HepG2 (cell line): Measurements from ENCODE around the gene APOL4. TPM values are rescaled to one million over a fixed set of nuclear protein-coding genes. Genes with fewer than 3 reads are reported as not detected.
A peak's percentile ranks its signal among the peaks of the same experiment; 100 is the strongest.
"Not testable (repeated sequence)": the region's sequence is repeated elsewhere in the genome, so short reads cannot be mapped to it uniquely, and the experiment has no call there.

Experiments
- ATAC-seq: fragments of 200-7000 bp; cut with Tn5 transposase; 3 replicates; pipeline ENCODE4 v1.9.1; 2020; ENCODE audit warnings: mild to moderate bottlenecking, moderate library complexity
- BruUV-seq: library from RNA; stranded (reverse); fragments of 400-500 nt; replicated peaks from 2 replicates; lab custom pipeline; 2021; lab: Mats Ljungman, UMichigan
- CTCF ChIA-PET: fragments of 300-600 bp; formaldehyde crosslinking; extraction: SDS; loops from one replicate; lab custom pipeline; 2021; ENCODE audit warnings: low total read pairs, inconsistent platforms, low intra/inter-chr PET ratio; lab: Yijun Ruan, JAX
- POLR2A ChIA-PET: fragments of 350-600 bp; sonication (Branson Sonifier 250); formaldehyde crosslinking; loops from one replicate; lab custom pipeline; 2020; ENCODE audit warnings: antibody characterized with exemption, inconsistent platforms; lab: Yijun Ruan, JAX
- DNase-seq: peaks from one replicate; pipeline ENCODE4 v3.0.0-alpha.2; 2015; ENCODE audit warnings: low spot score
- FAIRE-seq: peaks from 3 replicates; lab custom pipeline; 2011; peaks lifted over from hg19 to GRCh38; lab: Jason Lieb, UNC
- H2AFZ ChIP-seq: one replicate; pipeline ENCODE4 v1.6.1; 2011; ENCODE audit warnings: low read length, inconsistent platforms
- H3K27ac ChIP-seq: fragments of 300-600 bp; 3 replicates; pipeline ENCODE4 v1.8.0; 2011; ENCODE audit warnings: mixed run types, mild to moderate bottlenecking, mixed read lengths, low read length, inconsistent platforms; ENCODE audit not compliant: insufficient read depth; ENCODE audit errors: extremely low read length
- H3K27me3 ChIP-seq, 2 experiments: fragments of 200-600 bp in 1 of 2; 2 replicates in 1 of 2; 3 replicates in 1 of 2; pipeline versions ENCODE4 v1.6.0 to v1.8.0; 2011; ENCODE audit warnings: low read length in 2 of 2, mild to moderate bottlenecking in 2 of 2, moderate library complexity in 2 of 2, inconsistent platforms in 1 of 2; ENCODE audit not compliant: insufficient read depth in 2 of 2, control insufficient read depth in 1 of 2
- H3K36me3 ChIP-seq, 2 experiments: fragments of 200-600 bp in 1 of 2; replicated peaks in 1 of 2; 2 replicates in 1 of 2; 3 replicates in 1 of 2; pipeline versions ENCODE4 v1.5.1 to v1.8.0; 2011; ENCODE audit warnings: low read length in 2 of 2, inconsistent platforms in 1 of 2; ENCODE audit not compliant: insufficient read depth in 2 of 2, control insufficient read depth in 1 of 2
- H3K4me1 ChIP-seq: 2 replicates; pipeline ENCODE4 v1.5.1; 2012; ENCODE audit warnings: low read length, inconsistent platforms; ENCODE audit not compliant: insufficient read depth
- H3K4me2 ChIP-seq: 2 replicates; pipeline ENCODE4 v1.6.0; 2011; ENCODE audit warnings: low read depth, low read length, inconsistent platforms
- H3K4me3 ChIP-seq, 3 experiments: fragments of 200-600 bp in 1 of 3; sonication (generic), shearing (Covaris generic) in 1 of 3; replicated peaks in 1 of 3; 2 replicates each; pipeline ENCODE4 v1.5.1; 2011 to 2016; ENCODE audit warnings: low read length in 3 of 3, inconsistent platforms in 2 of 3, low read depth in 2 of 3, mild to moderate bottlenecking in 2 of 3, control low read depth in 1 of 3, mixed read lengths in 1 of 3; ENCODE audit not compliant: insufficient read depth in 1 of 3
- H3K79me2 ChIP-seq: one replicate; pipeline ENCODE4 v1.6.1; 2011; ENCODE audit warnings: low read length, inconsistent platforms; ENCODE audit not compliant: insufficient read depth
- H3K9ac ChIP-seq: 2 replicates; pipeline ENCODE4 v1.6.0; 2011; ENCODE audit warnings: mild to moderate bottlenecking, low read depth, low read length, inconsistent platforms; ENCODE audit not compliant: insufficient read depth
- H3K9me3 ChIP-seq: 2 replicates; pipeline ENCODE4 v1.5.1; 2012; ENCODE audit warnings: mild to moderate bottlenecking, low read length
- H4K20me1 ChIP-seq: 2 replicates; pipeline ENCODE4 v1.6.0; 2011; ENCODE audit warnings: inconsistent platforms, mild to moderate bottlenecking, low read length, moderate library complexity; ENCODE audit not compliant: insufficient read depth
- FOXP1 ChIP-seq, 2 experiments: fragments of 450-650 bp in 1 of 2; IDR thresholded peaks; 2 replicates each; pipeline ENCODE4 v1.6.1; 2017 to 2018; ENCODE audit warnings: antibody characterized with exemption in 1 of 2
- HNF4A ChIP-seq: sonication (generic); formaldehyde crosslinking; IDR thresholded peaks from 2 replicates; pipeline ENCODE4 v1.4.0; 2020; ENCODE audit warnings: missing genetic modification reagents
- HNF4G ChIP-seq, 2 experiments: sonication (generic) in 1 of 2; formaldehyde crosslinking in 1 of 2; IDR thresholded peaks; 2 replicates each; pipeline versions ENCODE4 v1.4.0 to v1.6.1; 2011 to 2020; ENCODE audit warnings: borderline replicate concordance in 2 of 2, low read depth in 2 of 2, mild to moderate bottlenecking in 2 of 2, low read length in 1 of 2, missing genetic modification reagents in 1 of 2, moderate library complexity in 1 of 2
- NCOR1 ChIP-seq: fragments of 200-600 bp; sonication (generic); IDR thresholded peaks from 2 replicates; pipeline ENCODE4 v1.7.0; 2017; ENCODE audit warnings: antibody characterized with exemption, low read length, borderline replicate concordance
- SOX5 ChIP-seq: IDR thresholded peaks from 2 replicates; pipeline ENCODE4 v1.6.1; 2016; ENCODE audit warnings: borderline replicate concordance
- SOX6 ChIP-seq, 2 experiments: fragments of 450-650 bp in 1 of 2; sonication (generic) in 1 of 2; formaldehyde crosslinking in 1 of 2; IDR thresholded peaks; 2 replicates each; pipeline versions ENCODE4 v1.4.0 to v1.6.1; 2017 to 2020; ENCODE audit warnings: antibody characterized with exemption in 1 of 2, mild to moderate bottlenecking in 1 of 2, missing genetic modification reagents in 1 of 2
- WGBS: methylation state at CpG from one replicate; pipeline ENCODE4 v1.1.6; 2017; ENCODE audit warnings: low lambda C conversion rate; 5-methylcytosine and 5-hydroxymethylcytosine counted together
- in situ Hi-C: cut with HindIII; loops from 2 replicates; pipeline ENCODE4 v1.10.0; 2017; ENCODE audit warnings: low pct_unique_long_range_greater_than_20kb; ENCODE audit not compliant: extremely low pct_ligation_motif_present
- intact Hi-C: fragments of 100-400 bp; cut with micrococcal nuclease; formaldehyde crosslinking; loops from one replicate; pipeline ENCODE4 v1.10.0; 2022; ENCODE audit not compliant: unreplicated experiment
- polyA plus RNA-seq, 8 experiments: library from polyadenylated mRNA; depleted of rRNA in 3 of 8; stranded (reverse) in 7 of 8; unstranded in 1 of 8; fragments of >200 nt; fragmentation: Illumina TruSeq in 4 of 8; extraction: Trizol in 4 of 8; gene quantifications; 2 replicates each; pipeline versions ENCODE4 v1.2.1 to v1.2.3, GENCODE V29; 2011 to 2016; ENCODE audit warnings: low read depth in 4 of 8, missing spikeins in 1 of 8, mixed read lengths in 1 of 8; ENCODE audit not compliant: insufficient read depth in 1 of 8
- total RNA-seq, 5 experiments: library from RNA; depleted of rRNA; stranded (reverse); fragments of >200 nt; fragmentation: Illumina TruSeq; extraction: Trizol; gene quantifications; 2 replicates each; pipeline ENCODE4 v1.2.3, GENCODE V29; 2016; ENCODE audit warnings: low read depth in 1 of 5
- TF ChIP-seq, protein P1 (sequence below): fragments of 450-650 bp; IDR thresholded peaks from 2 replicates; pipeline ENCODE4 v1.6.1; 2016
- TF ChIP-seq, protein P2 (sequence below): IDR thresholded peaks from 2 replicates; pipeline ENCODE4 v1.4.0; 2020; ENCODE audit warnings: mild to moderate bottlenecking, missing genetic modification reagents
- TF ChIP-seq, protein P3 (sequence below): sonication (generic); formaldehyde crosslinking; conservative IDR thresholded peaks from 2 replicates; pipeline ENCODE4 v1.4.0; 2020; ENCODE audit warnings: mild to moderate bottlenecking, missing genetic modification reagents, moderate library complexity
- TF ChIP-seq, protein P4 (sequence below): IDR thresholded peaks from 2 replicates; pipeline ENCODE4 v1.6.1; 2016

Gene APOL4
- total and polyA plus RNA-seq, 2 of the 13 experiments (the other 11 are each of a cell fraction or from before 2014, with no cell fraction given) = 0.77 to 2.8 TPM

DNA sequence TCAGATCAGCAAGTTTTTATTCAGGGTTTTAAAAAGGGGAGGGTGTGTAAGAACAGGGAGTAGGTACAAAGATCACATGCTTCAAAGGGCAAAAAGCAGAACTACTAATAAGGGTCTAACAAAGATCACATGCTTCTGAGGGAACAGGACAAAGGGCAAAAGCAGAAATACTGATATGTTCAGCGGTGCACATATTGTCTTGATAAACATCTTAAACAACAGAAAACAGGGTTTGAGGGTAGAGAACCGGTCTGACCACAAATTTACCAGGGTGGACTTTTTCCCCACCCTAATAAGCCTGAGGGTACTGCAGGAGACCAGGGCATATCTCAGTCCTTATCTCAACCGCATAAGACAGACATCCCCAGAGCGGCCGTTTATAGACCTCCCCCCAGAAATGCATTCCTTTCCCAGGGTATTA, 7.9 kb upstream of the APOL4 start:
- H3K36me3 ChIP-seq; H3K79me2 ChIP-seq; H3K9ac ChIP-seq; CTCF ChIA-PET; DNase-seq; H2AFZ ChIP-seq; H3K27me3 ChIP-seq; H3K9me3 ChIP-seq; intact Hi-C loops; in situ Hi-C loops; H4K20me1 ChIP-seq; ATAC-seq; H3K27ac ChIP-seq; FAIRE-seq; H3K4me3 ChIP-seq; BruUV-seq; TF ChIP-seq HNF4G (CRISPR knock-in tag; IDR thresholded peaks at IDR 0.05; ENCODE audit: borderline replicate concordance, low read depth); FOXP1 (IDR thresholded peaks at IDR 0.05); SOX6 (IDR thresholded peaks at IDR 0.05): not testable (repeated sequence)
- Histone ChIP-seq H3K4me1 (peaks cover 98% of the 10 kb centered on the region), H3K4me2 (peak overlapping the region; percentile 13; the same call in 1 of the 2 replicates)
- WGBS = 36% methylated on average over 5 of the region's 5 CpGs
- POLR2A ChIA-PET = interaction anchor here (1.0 kb wide), 1 partner anchor 53 kb away, joined by 3 read pairs; no protein-coding TSS in a partner anchor
- TF ChIP-seq HNF4A (CRISPR knock-in tag) (peak; percentile 59), HNF4G (IDR thresholded peaks at IDR 0.05; ENCODE audit: borderline replicate concordance, low read depth, low read length) (0 out of 2 replicates have a peak, but pooled peaks have one; percentile 63), SOX5 (CRISPR knock-in tag) (peak; percentile 37; the same call in 1 of the 2 replicates), FOXP1 (CRISPR knock-in tag; IDR thresholded peaks at IDR 0.05) (0 out of 2 replicates have a peak, but pooled peaks have one; percentile 20), SOX6 (CRISPR knock-in tag; IDR thresholded peaks at IDR 0.05) (peak; percentile 29; the same call in 1 of the 2 replicates), NCOR1 (peak; percentile 66; the same call in 1 of the 2 replicates)
- TF ChIP-seq, protein P1, sequence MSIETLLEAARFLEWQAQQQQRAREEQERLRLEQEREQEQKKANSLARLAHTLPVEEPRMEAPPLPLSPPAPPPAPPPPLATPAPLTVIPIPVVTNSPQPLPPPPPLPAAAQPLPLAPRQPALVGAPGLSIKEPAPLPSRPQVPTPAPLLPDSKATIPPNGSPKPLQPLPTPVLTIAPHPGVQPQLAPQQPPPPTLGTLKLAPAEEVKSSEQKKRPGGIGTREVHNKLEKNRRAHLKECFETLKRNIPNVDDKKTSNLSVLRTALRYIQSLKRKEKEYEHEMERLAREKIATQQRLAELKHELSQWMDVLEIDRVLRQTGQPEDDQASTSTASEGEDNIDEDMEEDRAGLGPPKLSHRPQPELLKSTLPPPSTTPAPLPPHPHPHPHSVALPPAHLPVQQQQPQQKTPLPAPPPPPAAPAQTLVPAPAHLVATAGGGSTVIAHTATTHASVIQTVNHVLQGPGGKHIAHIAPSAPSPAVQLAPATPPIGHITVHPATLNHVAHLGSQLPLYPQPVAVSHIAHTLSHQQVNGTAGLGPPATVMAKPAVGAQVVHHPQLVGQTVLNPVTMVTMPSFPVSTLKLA = 0 out of 2 replicates have a peak, but pooled peaks have one; percentile 13
- TF ChIP-seq, protein P2, sequence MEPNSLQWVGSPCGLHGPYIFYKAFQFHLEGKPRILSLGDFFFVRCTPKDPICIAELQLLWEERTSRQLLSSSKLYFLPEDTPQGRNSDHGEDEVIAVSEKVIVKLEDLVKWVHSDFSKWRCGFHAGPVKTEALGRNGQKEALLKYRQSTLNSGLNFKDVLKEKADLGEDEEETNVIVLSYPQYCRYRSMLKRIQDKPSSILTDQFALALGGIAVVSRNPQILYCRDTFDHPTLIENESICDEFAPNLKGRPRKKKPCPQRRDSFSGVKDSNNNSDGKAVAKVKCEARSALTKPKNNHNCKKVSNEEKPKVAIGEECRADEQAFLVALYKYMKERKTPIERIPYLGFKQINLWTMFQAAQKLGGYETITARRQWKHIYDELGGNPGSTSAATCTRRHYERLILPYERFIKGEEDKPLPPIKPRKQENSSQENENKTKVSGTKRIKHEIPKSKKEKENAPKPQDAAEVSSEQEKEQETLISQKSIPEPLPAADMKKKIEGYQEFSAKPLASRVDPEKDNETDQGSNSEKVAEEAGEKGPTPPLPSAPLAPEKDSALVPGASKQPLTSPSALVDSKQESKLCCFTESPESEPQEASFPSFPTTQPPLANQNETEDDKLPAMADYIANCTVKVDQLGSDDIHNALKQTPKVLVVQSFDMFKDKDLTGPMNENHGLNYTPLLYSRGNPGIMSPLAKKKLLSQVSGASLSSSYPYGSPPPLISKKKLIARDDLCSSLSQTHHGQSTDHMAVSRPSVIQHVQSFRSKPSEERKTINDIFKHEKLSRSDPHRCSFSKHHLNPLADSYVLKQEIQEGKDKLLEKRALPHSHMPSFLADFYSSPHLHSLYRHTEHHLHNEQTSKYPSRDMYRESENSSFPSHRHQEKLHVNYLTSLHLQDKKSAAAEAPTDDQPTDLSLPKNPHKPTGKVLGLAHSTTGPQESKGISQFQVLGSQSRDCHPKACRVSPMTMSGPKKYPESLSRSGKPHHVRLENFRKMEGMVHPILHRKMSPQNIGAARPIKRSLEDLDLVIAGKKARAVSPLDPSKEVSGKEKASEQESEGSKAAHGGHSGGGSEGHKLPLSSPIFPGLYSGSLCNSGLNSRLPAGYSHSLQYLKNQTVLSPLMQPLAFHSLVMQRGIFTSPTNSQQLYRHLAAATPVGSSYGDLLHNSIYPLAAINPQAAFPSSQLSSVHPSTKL (CRISPR knock-in tag) = peak; percentile 46
- TF ChIP-seq, protein P3, sequence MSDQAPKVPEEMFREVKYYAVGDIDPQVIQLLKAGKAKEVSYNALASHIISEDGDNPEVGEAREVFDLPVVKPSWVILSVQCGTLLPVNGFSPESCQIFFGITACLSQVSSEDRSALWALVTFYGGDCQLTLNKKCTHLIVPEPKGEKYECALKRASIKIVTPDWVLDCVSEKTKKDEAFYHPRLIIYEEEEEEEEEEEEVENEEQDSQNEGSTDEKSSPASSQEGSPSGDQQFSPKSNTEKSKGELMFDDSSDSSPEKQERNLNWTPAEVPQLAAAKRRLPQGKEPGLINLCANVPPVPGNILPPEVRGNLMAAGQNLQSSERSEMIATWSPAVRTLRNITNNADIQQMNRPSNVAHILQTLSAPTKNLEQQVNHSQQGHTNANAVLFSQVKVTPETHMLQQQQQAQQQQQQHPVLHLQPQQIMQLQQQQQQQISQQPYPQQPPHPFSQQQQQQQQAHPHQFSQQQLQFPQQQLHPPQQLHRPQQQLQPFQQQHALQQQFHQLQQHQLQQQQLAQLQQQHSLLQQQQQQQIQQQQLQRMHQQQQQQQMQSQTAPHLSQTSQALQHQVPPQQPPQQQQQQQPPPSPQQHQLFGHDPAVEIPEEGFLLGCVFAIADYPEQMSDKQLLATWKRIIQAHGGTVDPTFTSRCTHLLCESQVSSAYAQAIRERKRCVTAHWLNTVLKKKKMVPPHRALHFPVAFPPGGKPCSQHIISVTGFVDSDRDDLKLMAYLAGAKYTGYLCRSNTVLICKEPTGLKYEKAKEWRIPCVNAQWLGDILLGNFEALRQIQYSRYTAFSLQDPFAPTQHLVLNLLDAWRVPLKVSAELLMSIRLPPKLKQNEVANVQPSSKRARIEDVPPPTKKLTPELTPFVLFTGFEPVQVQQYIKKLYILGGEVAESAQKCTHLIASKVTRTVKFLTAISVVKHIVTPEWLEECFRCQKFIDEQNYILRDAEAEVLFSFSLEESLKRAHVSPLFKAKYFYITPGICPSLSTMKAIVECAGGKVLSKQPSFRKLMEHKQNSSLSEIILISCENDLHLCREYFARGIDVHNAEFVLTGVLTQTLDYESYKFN (CRISPR knock-in tag) = peak; percentile 35; the same call in 1 of the 2 replicates
- TF ChIP-seq, protein P4, sequence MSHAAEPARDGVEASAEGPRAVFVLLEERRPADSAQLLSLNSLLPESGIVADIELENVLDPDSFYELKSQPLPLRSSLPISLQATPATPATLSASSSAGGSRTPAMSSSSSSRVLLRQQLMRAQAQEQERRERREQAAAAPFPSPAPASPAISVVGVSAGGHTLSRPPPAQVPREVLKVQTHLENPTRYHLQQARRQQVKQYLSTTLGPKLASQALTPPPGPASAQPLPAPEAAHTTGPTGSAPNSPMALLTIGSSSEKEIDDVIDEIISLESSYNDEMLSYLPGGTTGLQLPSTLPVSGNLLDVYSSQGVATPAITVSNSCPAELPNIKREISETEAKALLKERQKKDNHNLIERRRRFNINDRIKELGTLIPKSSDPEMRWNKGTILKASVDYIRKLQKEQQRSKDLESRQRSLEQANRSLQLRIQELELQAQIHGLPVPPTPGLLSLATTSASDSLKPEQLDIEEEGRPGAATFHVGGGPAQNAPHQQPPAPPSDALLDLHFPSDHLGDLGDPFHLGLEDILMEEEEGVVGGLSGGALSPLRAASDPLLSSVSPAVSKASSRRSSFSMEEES = peak; percentile 69; the same call in 1 of the 2 replicates
